ENCODE results near the gene FPR1.
"Not testable (repeated sequence)": the region's sequence is repeated elsewhere in the genome, so short reads cannot be mapped to it uniquely, and the experiment has no call there.

The FPR1 gene

DNA sequence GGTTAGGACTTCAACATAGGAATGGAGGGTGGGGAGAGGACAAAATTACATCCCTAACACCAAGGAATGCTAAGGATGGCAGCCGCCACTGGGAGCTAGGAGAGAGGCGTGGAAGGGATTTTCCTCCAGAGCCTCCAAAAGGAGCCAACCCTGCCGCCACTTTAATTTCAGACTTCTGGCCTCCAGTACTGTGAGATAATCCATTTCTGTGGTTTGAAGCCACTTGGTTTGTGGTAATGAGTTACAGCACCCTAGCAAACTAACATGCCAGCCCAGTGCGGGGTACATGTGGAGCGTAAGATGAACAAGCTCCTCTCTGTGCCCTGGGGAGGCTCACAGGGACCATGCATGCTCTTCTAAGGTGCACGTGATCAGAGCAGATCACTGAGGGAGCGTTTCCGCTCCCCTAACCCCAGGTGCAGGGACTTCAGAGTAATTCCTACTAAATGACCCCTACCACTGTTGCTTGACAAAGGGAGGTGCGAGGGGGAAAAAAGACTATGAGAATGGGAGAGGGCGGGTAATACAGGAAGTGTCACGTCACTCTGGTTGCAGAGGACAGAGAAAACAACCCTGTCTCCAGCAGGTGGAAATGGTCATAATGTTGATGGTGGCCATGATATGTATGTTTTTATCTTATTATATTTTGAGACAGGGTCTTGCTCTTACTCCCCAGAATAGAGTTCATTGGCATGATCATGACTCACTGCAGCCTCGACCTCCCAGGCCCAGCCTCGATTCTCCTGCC lies 12.0 kb downstream of the FPR1 start:
- DNase-seq (ENCODE audit: extremely low spot score), result no peak
- CTCF ChIA-PET, result no interaction called here
- no peak for TF ChIP-seq FOXM1 (IDR thresholded peaks at IDR 0.05; ENCODE audit: borderline replicate concordance)
- no peak for TF ChIP-seq NFRKB (IDR thresholded peaks at IDR 0.05)
- POLR2A ChIA-PET, result no interaction called here

DNA sequence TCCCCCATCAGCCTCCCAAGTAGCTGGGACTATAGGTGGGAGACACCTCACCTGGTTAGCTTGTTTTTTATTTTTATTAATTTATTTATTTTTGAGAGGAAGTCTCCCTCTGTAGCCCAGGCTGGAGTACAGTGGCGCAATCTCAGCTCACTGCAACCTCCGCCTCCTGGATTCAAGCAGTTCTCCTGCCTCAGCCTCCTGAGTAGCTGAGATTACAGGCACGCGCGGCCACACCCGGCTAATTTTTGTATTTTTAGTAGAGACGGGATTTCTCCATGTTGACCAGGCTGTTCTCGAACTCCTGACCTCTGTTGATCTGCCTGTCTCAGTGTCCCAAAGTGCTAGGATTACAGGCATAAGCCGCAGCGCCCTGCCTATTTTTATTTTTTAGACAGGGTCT lies 13.2 kb downstream of the FPR1 start:
- CTCF ChIA-PET; POLR2A ChIA-PET; DNase-seq (ENCODE audit: extremely low spot score): not testable (repeated sequence)

DNA sequence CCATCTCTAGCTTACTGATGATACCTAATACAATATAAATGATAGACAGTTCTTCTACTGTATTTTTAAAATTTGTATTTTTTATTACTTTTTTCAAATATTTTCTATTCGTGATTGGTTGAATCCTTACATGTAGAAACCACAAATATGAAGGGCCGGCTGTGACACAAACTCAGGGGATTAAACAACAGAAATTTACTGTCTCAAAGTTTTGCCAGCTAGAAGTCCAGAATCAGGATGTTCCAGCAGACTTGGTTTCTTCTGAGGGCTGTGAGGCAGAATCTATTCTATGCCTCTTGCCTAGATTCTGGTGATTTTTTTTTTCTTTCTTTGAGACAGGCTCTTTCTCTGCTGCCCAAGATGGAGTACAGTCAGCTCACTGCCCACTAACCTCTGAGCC lies 13.8 kb downstream of the FPR1 start:
- ChIA-PET CTCF (no interaction called here), POLR2A (no interaction called here)

DNA sequence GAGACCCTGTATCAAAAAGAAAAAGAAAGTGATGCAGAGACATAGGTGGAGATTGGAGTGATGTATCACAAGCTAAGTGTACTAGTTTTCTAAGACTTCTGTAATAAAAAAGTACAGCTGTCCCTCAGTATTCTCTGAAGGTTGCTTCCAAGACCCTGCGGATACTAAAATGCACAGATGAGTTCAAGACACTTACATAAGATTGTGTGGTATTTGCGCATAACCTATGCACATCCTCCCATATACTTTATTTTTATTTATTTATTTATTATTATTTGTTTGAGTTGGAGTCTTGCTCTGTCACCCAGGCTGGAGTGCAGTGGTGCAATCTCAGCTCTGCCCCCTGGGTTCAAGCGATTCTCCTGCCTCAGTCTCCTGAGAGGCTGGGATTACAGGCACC lies 14.3 kb downstream of the FPR1 start:
- CTCF ChIA-PET, result interaction anchor here (1.0 kb wide), 1 partner anchor 40 kb away, joined by 4 read pairs; no protein-coding TSS in a partner anchor
- POLR2A ChIA-PET, result no interaction called here
- no peak for TF ChIP-seq HDGF (IDR thresholded peaks at IDR 0.05; ENCODE audit: borderline replicate concordance)
- no peak for TF ChIP-seq SP1 (IDR thresholded peaks at IDR 0.05)
- TF ChIP-seq SUZ12 (IDR thresholded peaks at IDR 0.05), result no peak
- TF ChIP-seq TARDBP (IDR thresholded peaks at IDR 0.05), result no peak
- no peak for TF ChIP-seq LEF1 (IDR thresholded peaks at IDR 0.05; ENCODE audit: borderline replicate concordance)
- no peak for TF ChIP-seq FOXM1 (IDR thresholded peaks at IDR 0.05; ENCODE audit: borderline replicate concordance)
- no peak for TF ChIP-seq ZNF384 (IDR thresholded peaks at IDR 0.05)
- no peak for TF ChIP-seq ELF4 (IDR thresholded peaks at IDR 0.05)
- no peak for TF ChIP-seq L3MBTL2 (conservative IDR thresholded peaks at IDR 0.05)
- no peak for DNase-seq (ENCODE audit: extremely low spot score)

More for the DNA sequence above, 13.8 kb downstream of the FPR1 start:
- DNase-seq (ENCODE audit: extremely low spot score), result no peak
- TF ChIP-seq FOXA1 (IDR thresholded peaks at IDR 0.05), result no peak
- TF ChIP-seq ELF4 (IDR thresholded peaks at IDR 0.05), result no peak
- no peak for TF ChIP-seq FOXM1 (IDR thresholded peaks at IDR 0.05; ENCODE audit: borderline replicate concordance)
- no peak for TF ChIP-seq NFRKB (IDR thresholded peaks at IDR 0.05)
- no peak for TF ChIP-seq ARNT (IDR thresholded peaks at IDR 0.05)
- no peak for TF ChIP-seq LEF1 (IDR thresholded peaks at IDR 0.05; ENCODE audit: borderline replicate concordance)
- TF ChIP-seq L3MBTL2 (conservative IDR thresholded peaks at IDR 0.05), result no peak

DNA sequence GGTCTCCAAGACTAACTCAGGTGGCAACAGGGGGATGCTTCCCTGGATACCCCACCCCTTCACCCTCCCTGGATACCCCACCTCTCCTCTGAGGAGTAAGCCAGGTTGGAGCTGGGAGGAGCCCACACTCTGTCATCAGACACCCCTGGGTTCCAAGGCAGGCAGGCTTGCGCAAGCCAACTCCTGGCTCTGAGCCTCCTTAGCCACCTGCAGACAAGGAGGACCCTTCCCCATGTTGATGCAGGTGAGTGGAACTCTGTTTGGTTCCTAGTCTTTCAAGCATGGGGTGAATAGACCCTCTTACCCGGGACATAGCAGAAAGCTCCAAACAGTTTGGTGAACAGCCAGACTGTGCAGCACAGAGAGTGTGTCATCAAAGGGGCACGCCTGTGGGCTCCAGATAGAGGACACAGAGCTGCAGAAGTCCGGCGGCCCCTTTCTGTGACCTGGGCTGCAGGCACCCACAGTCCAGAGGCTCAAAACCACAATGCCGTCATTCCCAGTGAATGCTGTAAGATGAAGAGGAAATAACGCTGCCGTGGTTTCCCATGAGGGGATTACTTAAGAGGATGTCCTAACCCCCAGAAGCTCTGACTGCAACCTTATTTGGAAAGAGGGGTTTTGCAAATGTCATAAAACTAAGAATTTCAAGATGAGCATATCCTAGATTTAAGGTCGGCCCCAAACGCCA lies 15.8 kb downstream of the FPR1 start:
- TF ChIP-seq BHLHE40 (IDR thresholded peaks at IDR 0.05; ENCODE audit: borderline replicate concordance), result no peak
- TF ChIP-seq NFRKB (IDR thresholded peaks at IDR 0.05), result no peak
- TF ChIP-seq ELF4 (IDR thresholded peaks at IDR 0.05), result no peak
- no peak for TF ChIP-seq SUZ12 (IDR thresholded peaks at IDR 0.05)
- TF ChIP-seq LEF1 (IDR thresholded peaks at IDR 0.05; ENCODE audit: borderline replicate concordance), result no peak
- TF ChIP-seq FOXK2 (IDR thresholded peaks at IDR 0.05), result no peak
- TF ChIP-seq, protein P1, sequence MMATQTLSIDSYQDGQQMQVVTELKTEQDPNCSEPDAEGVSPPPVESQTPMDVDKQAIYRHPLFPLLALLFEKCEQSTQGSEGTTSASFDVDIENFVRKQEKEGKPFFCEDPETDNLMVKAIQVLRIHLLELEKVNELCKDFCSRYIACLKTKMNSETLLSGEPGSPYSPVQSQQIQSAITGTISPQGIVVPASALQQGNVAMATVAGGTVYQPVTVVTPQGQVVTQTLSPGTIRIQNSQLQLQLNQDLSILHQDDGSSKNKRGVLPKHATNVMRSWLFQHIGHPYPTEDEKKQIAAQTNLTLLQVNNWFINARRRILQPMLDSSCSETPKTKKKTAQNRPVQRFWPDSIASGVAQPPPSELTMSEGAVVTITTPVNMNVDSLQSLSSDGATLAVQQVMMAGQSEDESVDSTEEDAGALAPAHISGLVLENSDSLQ (IDR thresholded peaks at IDR 0.05), result no peak
- no peak for TF ChIP-seq HDGF (IDR thresholded peaks at IDR 0.05; ENCODE audit: borderline replicate concordance)
- no peak for TF ChIP-seq ZNF384 (IDR thresholded peaks at IDR 0.05)
- TF ChIP-seq CTBP1 (IDR thresholded peaks at IDR 0.05; ENCODE audit: borderline replicate concordance), result no peak
- TF ChIP-seq FOXA1 (IDR thresholded peaks at IDR 0.05), result no peak
- TF ChIP-seq L3MBTL2 (conservative IDR thresholded peaks at IDR 0.05), result no peak
- no peak for TF ChIP-seq TARDBP (IDR thresholded peaks at IDR 0.05)
- no peak for TF ChIP-seq FOXM1 (IDR thresholded peaks at IDR 0.05; ENCODE audit: borderline replicate concordance)
- no peak for TF ChIP-seq SP1 (IDR thresholded peaks at IDR 0.05)
- TF ChIP-seq ARNT (IDR thresholded peaks at IDR 0.05), result no peak
- ChIA-PET POLR2A (no interaction called here), CTCF (interaction anchor here (1.0 kb wide), 1 partner anchor 42 kb away, joined by 4 read pairs; no protein-coding TSS in a partner anchor)
- no peak for DNase-seq (ENCODE audit: extremely low spot score)

DNA sequence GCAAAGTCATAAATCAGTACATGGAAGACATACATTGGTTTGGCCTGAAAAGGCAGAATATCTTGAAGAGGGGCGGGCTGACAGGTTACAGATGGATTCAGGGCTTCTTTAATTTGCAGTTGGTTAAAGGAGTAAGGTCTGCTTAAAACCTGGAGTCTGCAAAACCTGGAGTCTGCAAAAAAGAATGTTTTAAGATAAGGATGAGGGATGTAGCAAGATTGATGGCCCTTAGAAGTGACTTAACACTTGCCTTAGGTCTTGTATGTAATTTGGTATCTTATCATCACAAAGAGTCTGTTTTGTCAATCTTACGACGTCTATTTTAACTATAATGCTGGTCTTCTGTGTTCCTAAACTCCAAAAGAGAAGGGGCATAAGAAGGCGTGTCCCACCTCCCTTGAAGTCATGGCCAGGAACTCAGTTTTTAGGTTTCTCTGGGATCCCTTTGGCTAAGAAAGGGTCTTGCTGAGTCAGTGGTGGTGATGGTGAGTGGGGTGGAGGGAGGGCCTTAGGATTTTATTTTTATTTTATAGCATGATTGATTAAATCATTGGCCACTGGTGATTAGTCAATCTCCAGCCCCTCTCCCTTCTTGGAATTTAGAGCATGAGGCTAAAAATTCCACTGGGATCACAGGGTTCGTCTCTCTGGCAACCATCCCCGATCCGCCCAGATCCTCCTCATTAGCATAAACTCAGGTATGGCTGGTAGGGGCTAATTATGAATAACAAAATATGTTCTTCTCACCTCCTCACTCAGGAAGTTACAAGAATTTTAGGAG lies 17.7 kb downstream of the FPR1 start:
- ChIA-PET CTCF (no interaction called here), POLR2A (no interaction called here)
- TF ChIP-seq LEF1 (IDR thresholded peaks at IDR 0.05; ENCODE audit: borderline replicate concordance) (no peak), CTBP1 (IDR thresholded peaks at IDR 0.05; ENCODE audit: borderline replicate concordance) (no peak), ELF4 (IDR thresholded peaks at IDR 0.05) (no peak), ARNT (IDR thresholded peaks at IDR 0.05) (no peak)
- TF ChIP-seq, protein P1 (IDR thresholded peaks at IDR 0.05), result no peak

DNA sequence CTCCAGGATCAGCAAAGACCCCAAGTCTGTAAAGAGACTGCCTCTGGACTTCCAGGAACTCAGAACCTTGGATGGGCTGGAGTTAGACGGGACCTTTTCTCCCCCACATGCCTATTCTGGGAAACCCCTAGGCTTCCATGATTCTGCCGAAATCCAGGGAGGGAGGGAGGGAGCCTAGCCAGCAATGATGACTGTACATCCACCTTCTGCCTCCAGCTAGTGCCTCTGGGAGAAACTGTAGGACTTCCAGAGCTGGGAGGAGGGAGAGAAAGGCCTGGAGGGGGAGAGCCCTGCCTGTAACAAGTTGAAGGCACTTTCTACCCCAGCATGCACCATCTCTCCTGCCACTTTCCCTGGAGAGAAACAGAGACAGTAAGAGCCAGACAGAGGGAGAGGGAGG lies 21.9 kb downstream of the FPR1 start:
- no peak for TF ChIP-seq FOXA1 (IDR thresholded peaks at IDR 0.05)
- no peak for TF ChIP-seq ARNT (IDR thresholded peaks at IDR 0.05)
- no peak for TF ChIP-seq CTBP1 (IDR thresholded peaks at IDR 0.05; ENCODE audit: borderline replicate concordance)
- no peak for TF ChIP-seq L3MBTL2 (conservative IDR thresholded peaks at IDR 0.05)
- no peak for TF ChIP-seq SP1 (IDR thresholded peaks at IDR 0.05)
- no peak for TF ChIP-seq FOXM1 (IDR thresholded peaks at IDR 0.05; ENCODE audit: borderline replicate concordance)
- ChIA-PET POLR2A (no interaction called here), CTCF (interaction anchor here (0.7 kb wide), 1 partner anchor 293 kb away, joined by 3 read pairs; no protein-coding TSS in a partner anchor)
- DNase-seq (ENCODE audit: extremely low spot score), result no peak

More for the DNA sequence above, 17.7 kb downstream of the FPR1 start:
- no peak for DNase-seq (ENCODE audit: extremely low spot score)

All from HEK293T (cell line).